Stimulated activated CD8-positive, alpha-beta memory T cell treated with anti-CD3 and anti-CD28 coated beads, Interleukin-7, amount 100 ng/mL, for 24 hours (primary cell): ENCODE data around the gene SNRPA1.
A peak's percentile ranks its signal among the peaks of the same experiment; 100 is the strongest.

Experiments used
- DNase-seq: peaks from one replicate; pipeline ENCODE4 v3.0.0-alpha.2; 2020; ENCODE audit warnings: low read depth

Gene SNRPA1

DNA sequence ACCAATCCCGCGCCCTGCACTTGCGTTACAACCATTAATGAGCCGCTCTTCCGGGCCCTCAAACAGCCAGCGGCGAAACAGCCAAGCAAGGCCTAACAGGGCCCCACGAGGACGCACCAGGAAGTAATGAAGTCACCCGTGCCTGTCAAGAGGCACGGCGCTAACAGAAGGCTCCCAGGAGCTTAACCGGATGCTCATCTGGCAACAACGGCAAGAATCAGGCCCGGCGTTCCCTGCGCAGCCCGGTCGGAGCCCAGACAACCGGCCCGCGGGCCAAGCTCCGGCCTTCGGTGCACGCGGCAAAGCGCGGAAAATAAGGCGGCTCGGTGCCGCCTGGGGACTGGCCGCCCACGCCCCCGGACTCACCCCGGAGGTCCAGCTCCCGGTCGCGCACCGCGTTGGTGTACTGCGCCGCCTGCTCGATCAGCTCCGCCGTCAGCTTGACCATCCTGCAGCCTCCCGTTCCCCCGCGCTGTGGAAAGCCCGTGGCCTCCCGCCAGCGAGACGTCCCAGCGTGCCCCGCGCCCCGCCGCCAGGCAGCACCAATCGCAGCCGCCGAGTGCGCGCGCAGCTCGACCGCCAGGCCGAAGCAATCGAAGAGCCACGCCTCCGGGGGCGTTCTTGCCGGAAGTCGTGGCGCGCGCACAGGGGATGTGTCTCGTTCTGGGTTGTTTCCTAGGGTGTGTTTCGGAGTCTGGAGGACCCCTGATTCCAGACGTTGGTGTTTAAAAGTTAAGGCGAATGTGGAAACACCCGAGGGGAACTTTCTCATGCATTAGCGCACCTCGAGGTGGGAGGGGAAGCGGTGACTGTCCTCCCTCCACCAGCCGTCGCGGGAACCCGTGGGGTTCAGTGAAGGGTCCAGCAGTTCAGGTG, at the start of gene SNRPA1:
Gene SNRPA1, minus strand, starts transcription at position 518 of the 876 bp plus-strand sequence. Its CDS starts 70 bp downstream, at position 448.
- DNase-seq, result peak; percentile 97

DNA sequence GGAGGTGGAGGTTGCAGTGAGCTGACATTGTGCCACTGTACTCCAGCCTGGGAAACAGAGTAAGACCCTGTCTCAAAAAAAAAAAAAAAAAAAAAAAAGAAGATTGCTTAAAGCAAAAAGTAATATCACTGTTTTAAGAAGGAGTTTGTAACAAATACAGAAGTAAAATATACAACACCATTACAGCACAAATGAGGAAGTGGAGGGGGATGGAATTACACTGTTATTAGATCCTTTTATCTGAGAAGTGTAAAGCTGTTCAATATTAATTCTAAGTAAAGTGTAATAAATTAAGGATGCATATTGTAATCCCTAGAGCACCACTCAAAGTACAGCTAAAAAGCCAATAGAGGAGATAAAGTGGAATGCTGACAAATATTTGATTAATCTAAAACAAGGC, 47.0 kb upstream of the SNRPA1 start:
- no peak for DNase-seq

DNA sequence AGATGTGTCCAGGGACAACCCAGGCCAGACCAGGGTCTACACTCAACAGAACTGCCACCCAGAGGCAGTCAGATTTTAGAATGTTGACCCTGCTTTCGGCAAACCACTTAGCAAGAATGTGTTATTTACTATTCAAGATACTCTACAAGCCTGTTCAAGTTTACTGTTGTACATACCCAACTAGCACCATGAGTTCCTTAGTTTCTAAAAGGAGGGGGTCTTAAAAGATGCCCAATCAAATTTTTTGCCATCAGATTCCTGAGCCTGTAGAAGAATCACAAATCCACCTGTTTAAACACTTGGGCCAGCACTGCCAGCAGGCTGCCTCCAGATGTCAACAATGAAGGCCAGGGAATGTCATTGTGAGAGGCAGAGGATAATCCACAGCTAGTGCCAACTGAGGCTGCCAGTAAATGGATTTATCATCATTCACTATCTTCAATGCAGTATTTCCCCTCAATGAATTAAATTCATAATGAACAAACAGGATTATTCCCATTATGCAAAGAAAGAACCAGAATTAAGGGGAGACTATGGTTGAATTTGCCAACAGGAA, 43.5 kb upstream of the SNRPA1 start:
- no peak for DNase-seq

DNA sequence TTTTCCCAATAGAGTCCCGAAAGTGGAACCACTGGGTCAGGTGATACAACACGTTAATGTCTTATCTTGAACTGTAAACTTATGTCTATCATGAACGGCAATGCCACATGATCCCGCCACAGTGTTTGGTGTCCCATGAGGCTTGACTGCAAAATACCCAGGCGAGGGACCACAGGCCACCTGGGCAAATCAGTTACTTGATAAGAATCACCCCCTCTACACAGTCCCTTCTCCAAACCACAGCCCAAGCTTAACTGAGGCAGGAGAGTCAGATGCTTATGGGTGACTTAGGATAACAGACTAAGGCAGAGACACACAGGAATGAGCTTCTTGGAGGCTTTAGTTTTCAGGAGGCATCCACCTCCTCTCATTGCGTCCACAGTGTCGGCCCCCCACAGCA, 42.9 kb upstream of the SNRPA1 start:
- DNase-seq, result no peak

DNA sequence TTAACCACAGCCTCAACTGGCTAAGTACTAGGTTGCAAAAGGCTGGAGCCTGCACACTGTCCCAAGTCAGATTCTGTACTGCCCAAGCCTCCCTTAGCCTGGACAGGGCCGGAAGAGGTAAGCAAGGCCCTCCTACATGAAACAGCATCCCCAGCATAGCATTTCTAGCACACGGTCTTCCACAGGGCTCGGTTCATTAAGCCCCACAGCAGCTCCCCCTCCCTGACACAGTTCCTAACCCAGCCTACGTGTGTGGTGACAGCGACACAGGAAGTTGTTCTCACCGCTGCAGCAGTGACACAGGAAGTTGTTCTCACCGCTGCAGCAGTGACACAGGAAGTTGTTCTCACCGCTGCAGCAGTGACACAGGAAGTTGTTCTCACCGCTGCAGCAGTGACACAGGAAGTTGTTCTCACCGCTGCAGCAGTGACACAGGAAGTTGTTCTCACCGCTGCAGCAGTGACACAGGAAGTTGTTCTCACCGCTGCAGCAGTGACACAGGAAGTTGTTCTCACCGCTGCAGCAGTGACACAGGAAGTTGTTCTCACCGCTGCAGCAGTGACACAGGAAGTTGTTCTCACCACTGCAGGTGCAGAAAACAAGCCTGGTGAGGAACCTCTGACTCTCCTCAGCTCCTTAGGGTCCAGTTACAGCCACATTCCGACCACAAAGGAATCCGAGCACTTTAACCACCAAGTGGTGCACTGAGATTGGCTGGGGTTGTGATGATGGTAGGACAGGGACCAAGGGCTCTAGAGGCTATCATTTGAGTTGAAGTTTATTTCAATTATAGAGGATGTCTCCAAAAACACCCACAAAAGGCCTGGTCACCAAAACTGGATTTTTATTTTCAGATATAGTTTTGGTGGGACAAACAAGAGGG, 39.1 kb upstream of the SNRPA1 start:
- peak; percentile 17 for DNase-seq

DNA sequence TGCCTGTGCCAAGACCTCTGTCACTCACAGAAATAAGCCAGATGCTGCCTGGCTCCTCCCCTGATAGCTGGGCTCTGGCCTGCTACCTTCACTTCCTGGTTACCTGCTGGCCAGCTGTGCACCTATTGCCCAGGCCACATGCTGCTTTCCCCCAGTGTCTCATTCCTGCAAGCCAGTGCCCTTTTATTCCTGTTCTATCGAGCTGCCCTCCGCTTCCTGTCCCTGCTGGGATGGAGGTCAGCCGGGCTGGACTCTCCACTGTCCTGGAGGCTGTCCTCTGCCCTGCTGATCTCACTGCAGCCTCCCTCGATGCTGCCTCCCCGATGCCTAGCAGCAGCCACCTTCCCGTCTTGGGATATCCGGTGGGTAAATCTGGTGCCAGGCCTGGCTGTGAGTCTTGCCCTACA, 37.0 kb upstream of the SNRPA1 start:
- no peak for DNase-seq

DNA sequence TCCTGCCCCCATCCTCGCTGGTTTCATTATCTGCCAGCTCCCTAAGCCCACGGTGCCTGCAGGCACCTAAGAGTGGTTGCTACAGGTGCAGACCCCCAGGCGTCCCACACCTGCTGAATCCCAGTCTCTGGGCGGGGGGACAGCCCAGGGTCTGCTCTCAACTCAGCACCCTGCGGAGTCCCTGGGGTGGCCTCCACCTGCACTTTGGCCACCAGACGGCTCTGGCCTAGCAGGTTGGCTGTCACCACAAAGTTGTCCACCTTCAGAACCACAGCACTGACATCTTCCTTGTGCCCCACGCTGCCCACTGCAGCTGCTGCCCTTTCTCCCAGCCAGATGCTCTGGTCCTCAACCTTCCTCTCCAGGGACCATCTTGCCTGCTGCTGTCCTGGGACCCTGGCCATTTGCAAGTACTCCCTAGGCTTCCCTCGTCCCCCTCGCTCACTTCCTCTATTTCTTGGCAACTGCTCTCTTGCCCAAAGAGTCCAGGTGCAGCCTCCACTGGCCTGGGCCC, 34.9 kb upstream of the SNRPA1 start:
- DNase-seq, result no peak

DNA sequence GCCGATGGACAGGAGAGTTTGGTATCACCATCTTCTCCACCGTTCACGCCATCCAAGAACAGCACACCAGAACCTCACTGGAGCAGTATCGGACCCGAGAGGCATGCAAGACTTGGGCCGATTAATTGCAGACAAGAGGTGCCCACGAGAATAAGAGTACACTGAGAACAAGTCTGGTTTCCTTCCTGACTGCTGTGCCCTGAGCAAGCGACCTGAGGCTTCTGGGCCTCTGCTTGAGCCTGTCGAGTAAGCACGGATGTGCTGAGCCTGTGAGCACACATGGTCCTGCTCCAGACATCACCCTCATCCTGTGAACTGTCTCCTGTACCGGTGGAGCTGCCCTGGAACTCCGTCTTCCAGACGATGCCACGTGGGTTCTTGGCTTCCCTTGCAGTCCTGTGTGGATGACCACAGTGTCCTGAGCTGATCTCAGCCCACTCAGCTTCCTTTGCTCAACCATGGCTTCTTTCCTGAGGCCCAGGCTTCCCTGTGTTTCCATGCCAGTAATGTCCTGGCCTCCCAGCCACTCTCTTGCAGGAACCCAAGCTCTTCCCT, 34.3 kb upstream of the SNRPA1 start:
- DNase-seq, result no peak

DNA sequence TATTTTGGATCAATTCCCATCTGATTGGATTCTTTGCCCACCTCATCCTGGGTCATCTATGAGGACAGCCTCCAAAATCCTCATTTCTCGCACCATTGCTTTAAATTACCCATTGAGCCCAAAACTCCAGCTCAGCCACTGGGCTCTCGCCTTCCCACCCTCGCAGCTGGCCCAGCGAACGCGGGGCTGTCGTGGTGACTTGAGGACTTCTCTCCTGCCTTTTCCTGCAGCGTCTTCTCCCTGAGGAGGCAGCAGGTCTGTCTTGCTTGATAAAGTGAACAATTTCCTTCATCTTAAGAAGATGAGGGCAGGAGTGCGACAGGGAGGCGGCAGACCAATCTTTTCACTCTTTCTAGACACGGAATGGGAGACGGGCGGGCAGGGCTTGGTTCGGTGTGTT, 33.0 kb upstream of the SNRPA1 start:
- DNase-seq, result no peak

DNA sequence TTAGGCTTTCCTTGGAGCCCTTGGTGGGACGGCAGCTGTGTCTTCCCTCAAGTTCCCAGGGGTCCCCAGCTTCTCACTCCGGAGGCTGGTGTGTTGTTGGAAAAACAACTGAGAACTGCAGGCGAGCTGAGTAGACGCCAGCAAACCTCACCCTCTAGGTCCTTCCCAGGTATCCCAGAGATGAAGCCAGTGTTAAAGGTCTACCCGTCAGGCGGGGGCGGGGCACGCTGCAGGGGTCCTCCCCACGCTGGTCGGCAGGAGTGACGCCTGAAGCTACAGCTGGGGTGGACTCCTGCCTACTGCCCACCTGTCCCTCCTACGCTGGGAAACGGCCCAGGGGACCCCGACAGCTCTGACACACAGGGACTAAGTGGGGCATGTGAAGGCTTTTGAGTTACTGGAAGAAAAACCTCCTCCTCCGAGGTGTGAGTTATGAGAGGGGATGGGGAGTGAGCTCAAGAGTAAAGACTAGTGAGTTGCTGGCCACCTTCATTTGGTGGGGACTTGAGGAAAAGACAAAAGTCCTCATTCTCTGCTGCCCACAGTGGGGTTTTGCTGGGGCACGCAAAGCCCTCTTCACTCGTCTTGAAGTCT, 32.2 kb upstream of the SNRPA1 start:
- no peak for DNase-seq

DNA sequence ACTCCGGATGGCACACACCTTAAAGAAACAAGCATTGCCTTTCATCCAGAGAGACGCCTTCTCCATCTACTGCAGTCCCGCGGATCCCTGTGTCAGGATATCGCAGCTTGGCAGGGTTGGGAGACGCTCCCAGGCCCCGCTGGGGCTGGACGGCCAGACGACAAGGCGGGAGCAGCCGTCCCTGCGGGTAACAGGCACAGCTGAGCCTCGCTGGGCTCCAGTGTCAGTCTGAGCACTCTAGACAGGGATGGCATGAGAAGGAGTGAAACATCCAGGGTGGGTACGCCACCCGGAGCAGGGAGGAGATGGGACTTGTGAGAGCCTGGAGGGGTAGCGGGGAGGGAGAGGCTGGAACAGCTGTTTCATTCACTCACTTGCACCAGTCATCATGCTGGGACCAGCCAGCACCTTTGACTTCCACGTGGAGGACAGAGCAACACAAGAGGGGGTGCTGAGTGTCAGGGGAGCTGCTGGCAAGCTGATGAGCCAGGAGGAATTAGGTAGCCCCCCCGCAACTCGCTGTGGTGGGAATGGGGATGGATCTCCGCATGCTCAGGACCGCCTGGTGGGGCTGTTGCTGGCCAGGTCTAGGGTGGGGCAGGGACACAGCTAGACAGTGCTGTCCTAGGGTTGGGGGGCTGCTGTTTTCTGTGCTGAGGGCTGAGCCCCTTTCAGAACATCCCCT, 31.6 kb upstream of the SNRPA1 start:
- no peak for DNase-seq

DNA sequence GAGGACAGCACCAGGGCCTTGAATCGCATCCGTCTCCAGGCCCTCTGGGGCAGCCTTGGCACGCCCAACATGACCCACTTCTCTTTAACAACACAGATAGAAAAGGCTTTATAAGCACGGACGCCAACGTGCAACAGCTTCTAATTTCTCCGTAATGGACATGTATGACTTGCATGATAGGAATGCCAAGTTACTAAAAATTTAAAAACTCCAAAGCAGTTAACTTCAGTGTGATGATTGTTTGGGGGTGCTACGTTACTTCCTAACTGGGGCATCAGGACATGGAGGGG, 30.9 kb upstream of the SNRPA1 start:
- no peak for DNase-seq

DNA sequence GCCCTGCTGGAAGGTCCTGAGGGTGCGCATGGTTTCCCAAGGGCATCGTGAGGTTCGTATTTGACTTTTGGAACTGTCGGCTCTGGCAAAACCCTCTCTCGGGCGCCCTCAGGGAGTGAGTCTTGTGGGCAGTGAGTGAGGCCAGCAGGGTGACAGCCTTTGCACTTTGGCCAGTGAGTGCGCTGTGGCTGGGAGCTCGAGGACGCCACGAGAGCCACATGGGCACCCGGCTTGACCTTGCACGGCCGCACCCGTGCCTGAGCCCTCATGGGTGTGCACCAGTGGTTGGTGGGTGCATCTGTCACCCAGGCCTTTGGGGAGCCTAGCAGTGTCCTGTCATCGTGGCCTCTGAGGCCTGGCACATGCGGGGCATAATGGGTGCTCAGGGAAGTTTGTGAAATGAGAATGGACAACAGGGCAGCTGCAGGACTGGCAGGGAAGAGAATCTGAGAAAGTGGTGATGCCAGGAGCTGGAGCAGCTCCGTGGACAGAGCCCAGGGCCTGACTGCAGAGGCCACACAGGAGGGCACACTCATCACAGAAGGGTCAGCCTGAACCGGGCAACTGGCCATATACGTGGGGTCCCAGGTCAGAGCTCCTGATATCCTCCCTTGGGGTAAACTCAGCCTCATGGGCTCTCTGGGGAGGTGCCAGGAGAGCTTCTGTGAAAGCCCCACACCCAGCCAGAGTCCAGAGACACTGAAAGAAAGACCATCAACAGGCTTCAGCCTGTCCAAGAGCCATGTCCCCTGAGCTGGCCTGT, 30.4 kb upstream of the SNRPA1 start:
- DNase-seq, result no peak

DNA sequence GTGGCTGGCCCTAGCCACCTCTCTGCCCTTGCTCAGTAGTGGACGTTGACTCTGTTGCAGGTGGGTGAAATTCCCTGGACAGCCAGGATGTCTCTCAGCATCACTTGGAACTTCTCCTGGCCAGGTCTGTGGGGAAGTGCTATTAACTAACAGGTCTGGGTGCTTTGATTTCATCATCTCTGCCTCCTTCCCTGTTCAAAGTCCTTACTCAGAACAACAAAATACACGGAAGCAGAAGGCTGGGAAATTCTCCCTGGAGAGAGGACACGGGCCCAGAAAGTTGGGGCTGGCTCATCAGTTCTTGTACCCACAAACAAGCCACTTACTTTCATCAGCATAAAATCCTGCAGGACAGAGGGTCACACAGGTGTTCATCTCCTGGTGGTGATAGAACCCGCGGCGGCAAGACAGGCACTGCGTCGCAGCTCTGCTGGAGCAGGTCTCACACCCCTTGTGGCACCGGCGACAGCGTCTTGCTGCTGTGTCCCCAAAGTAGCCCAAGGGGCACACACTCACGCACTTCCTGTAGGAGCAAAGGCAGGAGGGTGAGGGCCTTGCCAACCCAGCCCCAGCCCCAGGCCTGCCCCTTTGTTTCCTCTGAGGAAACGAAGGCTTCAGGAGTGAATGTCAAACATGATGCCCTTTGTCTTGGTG, 29.6 kb upstream of the SNRPA1 start:
- no peak for DNase-seq

DNA sequence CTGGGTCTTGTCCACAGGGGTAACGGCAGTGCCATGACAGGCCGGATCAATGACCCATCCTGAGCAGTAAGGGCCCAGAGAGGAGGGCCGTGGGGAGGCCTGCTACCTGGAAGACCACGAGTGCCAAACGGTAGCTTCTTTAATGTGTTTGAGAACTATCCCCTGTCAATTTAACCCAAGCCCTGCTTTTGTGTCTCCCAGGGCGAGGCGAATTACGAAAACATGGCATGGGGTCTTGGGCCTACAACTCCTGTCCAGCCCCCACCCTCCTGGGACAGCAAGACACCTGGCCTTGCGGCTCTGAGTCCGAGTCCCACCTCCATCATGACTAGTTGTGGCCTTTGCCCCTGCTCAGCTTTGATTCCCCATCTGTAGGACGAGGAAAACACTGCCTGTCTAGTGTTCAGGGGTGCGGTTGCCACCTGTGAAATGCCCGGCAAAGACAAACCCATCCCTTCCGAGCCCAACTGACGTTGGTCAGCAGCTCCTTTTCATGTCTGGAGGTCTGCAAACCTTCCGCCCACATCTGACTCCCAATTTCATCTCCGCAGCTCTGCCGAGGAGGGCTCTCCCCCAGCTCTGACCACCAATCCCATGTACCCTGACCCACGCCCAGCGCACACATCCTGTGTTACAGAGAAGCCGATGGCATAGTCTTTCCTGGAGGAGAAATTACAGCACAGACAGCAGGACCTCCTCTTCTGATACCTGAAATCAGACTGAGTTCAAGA, 28.9 kb upstream of the SNRPA1 start:
- DNase-seq, result no peak

DNA sequence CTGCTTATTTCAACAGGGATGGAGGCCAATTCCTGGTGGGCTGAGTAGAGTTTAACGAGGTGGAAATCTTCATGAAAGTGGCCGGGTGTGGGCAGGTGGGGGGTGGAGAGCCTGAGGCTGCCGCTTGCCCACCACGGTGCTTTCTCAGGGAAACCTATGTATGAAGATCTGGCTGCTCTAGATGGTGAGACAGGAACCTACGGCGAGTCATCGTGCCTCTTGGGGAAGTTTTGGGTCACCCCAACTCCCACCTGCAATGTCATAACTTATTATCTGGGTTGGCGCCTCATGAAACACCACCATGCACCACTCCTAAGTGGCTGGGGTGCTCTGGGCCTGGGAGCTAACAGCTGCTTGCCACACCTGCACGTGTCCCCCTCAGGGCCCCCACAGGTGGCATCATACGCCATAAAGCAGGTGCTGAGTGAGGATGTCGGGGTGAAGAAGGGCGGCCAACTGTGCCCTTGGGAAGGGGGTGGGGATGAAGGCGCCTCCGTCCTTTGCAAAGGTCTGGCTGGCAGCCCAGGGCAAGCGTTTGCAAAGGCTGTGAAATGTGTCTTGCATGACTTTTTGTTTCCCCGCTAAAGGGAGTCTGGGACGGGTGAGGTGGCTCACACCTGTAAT, 27.9 kb upstream of the SNRPA1 start:
- DNase-seq, result no peak

DNA sequence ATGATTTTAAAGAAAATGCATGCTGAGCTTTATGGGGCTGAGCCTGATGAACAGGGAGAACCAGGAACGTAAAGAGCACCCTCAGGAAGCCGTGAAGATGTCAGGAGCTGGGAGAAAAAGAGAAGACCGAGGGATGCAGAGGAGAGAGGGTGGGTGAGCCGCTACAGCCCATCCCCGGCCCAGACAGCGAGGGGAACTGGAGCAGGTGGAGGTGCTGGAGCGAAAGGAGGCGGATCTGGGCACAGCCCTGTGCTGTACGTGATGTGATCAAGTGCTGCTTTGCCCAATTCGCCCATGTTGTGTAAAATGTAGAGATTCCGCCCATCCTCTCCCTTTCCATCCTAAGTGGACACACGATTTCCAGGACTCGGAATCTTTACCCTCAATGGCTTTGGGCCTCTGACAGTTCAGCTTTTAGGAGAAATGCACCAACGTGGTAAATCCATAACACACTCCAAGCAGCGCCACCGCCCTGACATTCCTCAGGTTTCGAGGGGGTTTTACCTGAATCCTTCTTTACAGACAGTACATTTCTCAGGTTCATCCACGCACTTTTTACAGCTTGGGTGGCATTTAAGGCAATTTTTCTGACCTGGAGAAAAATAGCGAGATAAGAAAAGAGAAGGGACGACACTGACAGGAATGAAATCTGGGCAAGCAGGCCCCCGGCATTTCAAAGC, 27.1 kb upstream of the SNRPA1 start:
- no peak for DNase-seq

DNA sequence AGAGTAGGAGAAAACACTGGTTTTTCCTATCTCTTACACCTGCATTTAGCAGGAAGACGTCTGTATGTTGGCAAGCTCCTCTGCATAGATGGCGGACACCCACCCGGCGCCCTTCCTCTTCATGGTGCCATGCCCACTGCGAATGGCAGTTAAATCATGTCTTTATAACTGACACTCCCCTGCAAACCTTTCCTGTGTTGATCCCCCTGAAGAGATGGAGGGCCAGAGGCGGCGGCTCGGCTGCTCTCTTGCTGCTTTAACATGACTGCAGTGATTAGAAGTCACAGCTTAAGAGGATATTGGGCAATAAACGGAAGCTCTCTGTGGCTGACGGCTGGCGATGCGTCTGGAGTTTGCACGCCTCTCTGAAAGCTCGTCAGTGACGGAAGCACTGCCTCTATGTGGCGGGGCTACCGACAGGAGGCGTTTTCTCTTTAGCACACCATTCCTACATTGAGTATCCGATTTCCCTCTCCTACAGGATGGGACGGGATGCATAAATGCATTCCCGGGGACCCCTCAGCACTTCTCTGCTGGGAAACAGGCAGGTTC, 25.5 kb upstream of the SNRPA1 start:
- peak; percentile 22 for DNase-seq
